Retinal pigment epithelial cell (primary cell): ENCODE measurements around the gene GRIN2A.

Experiments
- DNase-seq: peaks from one replicate; pipeline ENCODE4 v3.0.0-alpha.2; 2010; ENCODE audit warnings: low read depth
- H3K4me3 ChIP-seq: 2 replicates; pipeline ENCODE4 v1.5.1; 2011; ENCODE audit warnings: mild to moderate bottlenecking, low read length, control low read depth, moderate library complexity
- CTCF ChIP-seq: conservative IDR thresholded peaks from 2 replicates; pipeline ENCODE4 v1.5.1; 2011; ENCODE audit warnings: low read depth, low read length, control low read depth, inconsistent platforms

GRIN2A gene

GRCh38 chr16:10112021-10112420, 70.2 kb downstream of the GRIN2A start:
- TF ChIP-seq CTCF = no peak
- H3K4me3 ChIP-seq = no peak overlapping the region
- no peak for DNase-seq

- TF ChIP-seq CTCF = no peak
- no peak overlapping the region for H3K4me3 ChIP-seq
- no peak for DNase-seq
These were observed 71.0 kb downstream of the GRIN2A start for GRCh38 chr16:10111156-10111761.

- no peak overlapping the region for H3K4me3 ChIP-seq
- no peak for DNase-seq
- TF ChIP-seq CTCF = no peak
These were observed 71.7 kb downstream of the GRIN2A start for GRCh38 chr16:10110552-10110951.

- DNase-seq = no peak
- no peak for TF ChIP-seq CTCF
- no peak overlapping the region for H3K4me3 ChIP-seq
These were observed 75.1 kb downstream of the GRIN2A start for GRCh38 chr16:10107081-10107480.

- TF ChIP-seq CTCF = no peak
- no peak for DNase-seq
These were observed 78.5 kb downstream of the GRIN2A start for GRCh38 chr16:10103700-10104099.

GRCh38 chr16:10103118-10103517, 79.1 kb downstream of the GRIN2A start:
- TF ChIP-seq CTCF = no peak
- DNase-seq = no peak

More at GRCh38 chr16:10103700-10104099, 78.5 kb downstream of the GRIN2A start:
- no peak overlapping the region for H3K4me3 ChIP-seq

GRCh38 chr16:10100829-10101228, 81.4 kb downstream of the GRIN2A start:
- no peak overlapping the region for H3K4me3 ChIP-seq
- TF ChIP-seq CTCF = no peak
- no peak for DNase-seq

More at GRCh38 chr16:10103118-10103517, 79.1 kb downstream of the GRIN2A start:
- H3K4me3 ChIP-seq = no peak overlapping the region
